ENCODE results near the gene CHRNA3.

DNA sequence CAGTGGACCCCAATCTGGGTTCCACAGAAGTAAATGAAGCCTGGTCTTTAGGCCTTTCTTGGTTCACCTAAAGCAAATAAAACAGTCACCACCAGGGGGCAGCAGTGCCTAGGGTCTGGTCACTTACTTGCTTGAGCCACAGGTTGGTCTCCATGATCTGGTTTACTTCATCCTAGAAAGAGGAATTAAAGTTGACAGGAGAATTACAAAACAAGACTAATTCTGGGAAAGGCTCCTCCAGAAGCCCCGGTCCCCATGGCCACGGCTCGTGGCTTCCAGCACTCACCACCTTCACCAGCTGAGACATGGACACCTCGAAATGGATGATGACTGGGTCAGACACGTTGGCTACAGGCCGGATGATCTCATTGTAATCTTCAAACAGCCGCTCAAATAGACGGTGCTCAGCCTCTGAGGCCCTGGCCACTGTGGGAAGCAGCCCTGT, 2.3 kb downstream of the CHRNA3 start:
- TF ChIP-seq CTCF (IDR thresholded peaks at IDR 0.05) (peak; percentile 70 to 86 (median 79)), POLR2A (IDR thresholded peaks at IDR 0.05) (no peak)

Measured in body of pancreas (tissue), 4 donors.